IMR-90 (cell line): ENCODE results near the gene ORC2.

Source experiments
- BHLHE40 ChIP-seq: fragments of 150-350 bp; IDR thresholded peaks from 2 replicates; pipeline ENCODE4 v1.6.1; 2016; ENCODE audit warnings: mild to moderate bottlenecking, low read depth, low read length
- CEBPB ChIP-seq: IDR thresholded peaks from 2 replicates; pipeline ENCODE4 v1.6.1; 2012; ENCODE audit warnings: low read depth, low read length, improper control_type of control experiment
- FOS ChIP-seq: fragments of 150-350 bp; IDR thresholded peaks from 2 replicates; pipeline ENCODE4 v1.6.1; 2016; ENCODE audit warnings: low read depth, low read length
- MAZ ChIP-seq: IDR thresholded peaks from 2 replicates; pipeline ENCODE4 v1.6.1; 2012; ENCODE audit warnings: low read depth, mild to moderate bottlenecking, low read length, improper control_type of control experiment, moderate library complexity, borderline replicate concordance
- POLR2A ChIP-seq: IDR thresholded peaks from 2 replicates; pipeline ENCODE4 v1.6.1; 2012; ENCODE audit warnings: mild to moderate bottlenecking, low read depth, low read length
- RAD21 ChIP-seq: IDR thresholded peaks from 2 replicates; pipeline ENCODE4 v1.6.1; 2012; ENCODE audit warnings: low read length, improper control_type of control experiment
- RCOR1 ChIP-seq: IDR thresholded peaks from 2 replicates; pipeline ENCODE4 v1.6.1; 2012; ENCODE audit warnings: mild to moderate bottlenecking, low read length, improper control_type of control experiment; ENCODE audit not compliant: insufficient replicate concordance
- SMC3 ChIP-seq: fragments of 150-350 bp; IDR thresholded peaks from 2 replicates; pipeline ENCODE4 v1.6.1; 2016; ENCODE audit warnings: low read depth, mild to moderate bottlenecking, antibody characterized with exemption, low read length, moderate library complexity
- TF ChIP-seq, protein P1 (sequence below): conservative IDR thresholded peaks from 2 replicates; pipeline ENCODE4 v1.5.1; 2012; ENCODE audit warnings: mild to moderate bottlenecking, low read depth, low read length, improper control_type of control experiment
- TF ChIP-seq, protein P2 (sequence below): fragments of 150-350 bp; IDR thresholded peaks from 2 replicates; pipeline ENCODE4 v1.6.1; 2016; ENCODE audit warnings: low read depth, mild to moderate bottlenecking, low read length, moderate library complexity, borderline replicate concordance
- TF ChIP-seq, protein P3 (sequence below): fragments of 150-350 bp; IDR thresholded peaks from 2 replicates; pipeline ENCODE4 v1.6.1; 2017; ENCODE audit warnings: mild to moderate bottlenecking, antibody characterized with exemption, low read length, low read depth

DNA sequence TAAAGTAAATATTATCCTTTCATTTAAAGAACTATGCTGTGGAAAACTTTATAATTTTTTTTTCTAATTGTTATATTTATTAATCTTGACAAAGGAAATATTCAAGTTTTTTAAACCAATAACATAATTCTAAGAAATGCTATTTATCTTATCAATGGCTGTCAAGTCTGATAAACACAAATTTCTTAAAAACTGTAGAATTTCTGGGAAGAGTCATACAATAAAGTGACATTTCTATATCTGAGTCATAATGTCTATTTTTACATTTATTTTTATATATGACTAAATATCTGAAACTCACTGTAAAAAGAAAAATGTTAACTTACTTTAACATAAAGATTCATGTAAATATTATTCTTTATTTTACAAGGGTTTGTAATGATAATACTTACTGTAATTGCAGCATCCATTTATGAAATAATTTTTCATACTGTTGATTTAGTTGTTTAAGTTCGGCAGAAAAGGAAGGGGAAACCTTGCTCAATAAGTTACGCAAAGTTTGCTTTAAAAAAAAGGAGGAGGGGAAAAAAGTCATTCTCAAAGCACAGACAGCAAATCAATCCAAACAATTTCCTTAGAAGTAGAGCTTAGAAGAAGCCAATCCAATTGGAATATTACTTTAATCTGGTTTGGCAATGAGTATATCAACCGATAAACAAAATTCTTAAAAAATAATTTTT is 32.4 kb downstream of the ORC2 start:
- TF ChIP-seq, protein P1, sequence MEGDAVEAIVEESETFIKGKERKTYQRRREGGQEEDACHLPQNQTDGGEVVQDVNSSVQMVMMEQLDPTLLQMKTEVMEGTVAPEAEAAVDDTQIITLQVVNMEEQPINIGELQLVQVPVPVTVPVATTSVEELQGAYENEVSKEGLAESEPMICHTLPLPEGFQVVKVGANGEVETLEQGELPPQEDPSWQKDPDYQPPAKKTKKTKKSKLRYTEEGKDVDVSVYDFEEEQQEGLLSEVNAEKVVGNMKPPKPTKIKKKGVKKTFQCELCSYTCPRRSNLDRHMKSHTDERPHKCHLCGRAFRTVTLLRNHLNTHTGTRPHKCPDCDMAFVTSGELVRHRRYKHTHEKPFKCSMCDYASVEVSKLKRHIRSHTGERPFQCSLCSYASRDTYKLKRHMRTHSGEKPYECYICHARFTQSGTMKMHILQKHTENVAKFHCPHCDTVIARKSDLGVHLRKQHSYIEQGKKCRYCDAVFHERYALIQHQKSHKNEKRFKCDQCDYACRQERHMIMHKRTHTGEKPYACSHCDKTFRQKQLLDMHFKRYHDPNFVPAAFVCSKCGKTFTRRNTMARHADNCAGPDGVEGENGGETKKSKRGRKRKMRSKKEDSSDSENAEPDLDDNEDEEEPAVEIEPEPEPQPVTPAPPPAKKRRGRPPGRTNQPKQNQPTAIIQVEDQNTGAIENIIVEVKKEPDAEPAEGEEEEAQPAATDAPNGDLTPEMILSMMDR = no peak
- TF ChIP-seq RCOR1 (no peak), POLR2A (no peak), FOS (no peak), MAZ (no peak), BHLHE40 (no peak), CEBPB (peak; percentile 70), SMC3 (no peak), RAD21 (no peak)
- TF ChIP-seq, protein P2, sequence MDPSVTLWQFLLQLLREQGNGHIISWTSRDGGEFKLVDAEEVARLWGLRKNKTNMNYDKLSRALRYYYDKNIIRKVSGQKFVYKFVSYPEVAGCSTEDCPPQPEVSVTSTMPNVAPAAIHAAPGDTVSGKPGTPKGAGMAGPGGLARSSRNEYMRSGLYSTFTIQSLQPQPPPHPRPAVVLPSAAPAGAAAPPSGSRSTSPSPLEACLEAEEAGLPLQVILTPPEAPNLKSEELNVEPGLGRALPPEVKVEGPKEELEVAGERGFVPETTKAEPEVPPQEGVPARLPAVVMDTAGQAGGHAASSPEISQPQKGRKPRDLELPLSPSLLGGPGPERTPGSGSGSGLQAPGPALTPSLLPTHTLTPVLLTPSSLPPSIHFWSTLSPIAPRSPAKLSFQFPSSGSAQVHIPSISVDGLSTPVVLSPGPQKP = no peak
- TF ChIP-seq, protein P3, sequence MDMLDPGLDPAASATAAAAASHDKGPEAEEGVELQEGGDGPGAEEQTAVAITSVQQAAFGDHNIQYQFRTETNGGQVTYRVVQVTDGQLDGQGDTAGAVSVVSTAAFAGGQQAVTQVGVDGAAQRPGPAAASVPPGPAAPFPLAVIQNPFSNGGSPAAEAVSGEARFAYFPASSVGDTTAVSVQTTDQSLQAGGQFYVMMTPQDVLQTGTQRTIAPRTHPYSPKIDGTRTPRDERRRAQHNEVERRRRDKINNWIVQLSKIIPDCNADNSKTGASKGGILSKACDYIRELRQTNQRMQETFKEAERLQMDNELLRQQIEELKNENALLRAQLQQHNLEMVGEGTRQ = no peak
